GM21737 (cell line): Measurements from ENCODE around the gene FBXL4.

ENCODE experiments used
- ATAC-seq: cut with Tn5 transposase; IDR thresholded peaks from one replicate; pipeline ENCODE4 v1.9.1; 2021; ENCODE audit warnings: mild to moderate bottlenecking, moderate library complexity; ENCODE audit not compliant: unreplicated experiment

FBXL4 gene

DNA sequence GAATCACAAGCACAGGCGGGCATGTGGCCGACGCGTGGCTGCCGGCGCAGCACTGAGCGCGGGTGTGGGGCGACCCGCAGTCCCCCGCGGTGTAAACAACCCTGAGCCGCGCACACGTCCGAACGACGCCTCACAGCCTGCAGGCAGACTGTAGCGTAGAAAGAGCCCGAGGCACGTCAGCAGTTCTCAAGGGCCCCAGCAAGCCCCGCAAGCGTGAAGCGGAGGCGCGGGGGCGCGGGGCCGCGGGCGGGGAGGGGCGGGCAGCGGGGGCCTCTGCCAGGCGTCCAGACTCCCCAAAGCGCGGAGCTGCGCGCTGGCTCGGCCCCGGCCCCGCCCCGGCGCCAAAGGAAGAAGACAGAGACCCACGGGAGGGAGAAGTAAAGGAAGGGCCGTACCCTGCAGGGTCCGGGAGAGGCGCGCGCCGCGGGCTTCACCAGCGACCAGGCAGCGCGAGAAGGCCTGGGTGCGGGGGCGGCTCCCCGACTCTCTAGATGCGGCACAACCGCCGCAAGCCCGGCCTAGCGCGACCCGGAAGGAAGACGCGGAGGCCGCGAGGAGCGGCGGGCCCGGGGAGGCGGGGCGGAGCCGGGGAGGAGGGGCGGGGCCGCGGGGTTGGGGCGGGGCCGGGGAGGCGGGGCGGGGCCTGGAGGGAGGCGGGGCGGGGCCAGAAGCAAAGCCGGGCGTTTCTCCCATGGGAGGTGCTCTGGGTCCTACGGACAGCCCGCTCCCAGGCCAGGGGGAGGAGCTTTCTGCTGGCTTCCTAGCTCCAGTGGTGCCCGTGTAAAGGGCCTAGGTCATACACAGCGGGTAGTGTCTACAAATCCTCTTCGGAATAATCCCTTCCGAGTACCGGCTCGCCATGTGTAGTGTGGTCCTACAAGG, at the start of gene FBXL4:
TSS of gene FBXL4 (minus strand) at position 536 of the 882 bp plus-strand sequence. CDS start 20,958 bp downstream, outside the sequence.
- ATAC-seq, result peak; percentile 77

- no peak for ATAC-seq
Observed at GRCh38 chr6:98995116-98995515, 47.4 kb upstream of the FBXL4 start.

DNA sequence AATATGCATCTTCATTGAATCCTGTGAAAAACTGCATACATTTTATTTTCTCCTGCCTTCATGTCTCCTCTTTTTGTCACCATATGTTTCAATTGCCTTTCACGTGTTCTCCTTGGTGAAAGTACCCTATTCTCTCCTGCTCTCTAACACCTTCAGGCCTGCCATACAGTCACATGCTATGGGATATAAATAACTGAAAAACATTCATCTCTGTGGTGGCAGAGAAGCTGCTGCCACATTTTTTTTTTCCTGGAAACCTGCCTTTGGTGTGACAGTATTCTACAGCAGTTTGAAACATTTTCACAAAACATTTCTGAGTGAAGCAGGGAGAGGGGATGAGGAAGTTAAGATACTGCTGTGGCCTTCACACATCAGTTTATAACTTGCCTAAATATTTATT, 44.8 kb upstream of the FBXL4 start:
- no peak for ATAC-seq

DNA sequence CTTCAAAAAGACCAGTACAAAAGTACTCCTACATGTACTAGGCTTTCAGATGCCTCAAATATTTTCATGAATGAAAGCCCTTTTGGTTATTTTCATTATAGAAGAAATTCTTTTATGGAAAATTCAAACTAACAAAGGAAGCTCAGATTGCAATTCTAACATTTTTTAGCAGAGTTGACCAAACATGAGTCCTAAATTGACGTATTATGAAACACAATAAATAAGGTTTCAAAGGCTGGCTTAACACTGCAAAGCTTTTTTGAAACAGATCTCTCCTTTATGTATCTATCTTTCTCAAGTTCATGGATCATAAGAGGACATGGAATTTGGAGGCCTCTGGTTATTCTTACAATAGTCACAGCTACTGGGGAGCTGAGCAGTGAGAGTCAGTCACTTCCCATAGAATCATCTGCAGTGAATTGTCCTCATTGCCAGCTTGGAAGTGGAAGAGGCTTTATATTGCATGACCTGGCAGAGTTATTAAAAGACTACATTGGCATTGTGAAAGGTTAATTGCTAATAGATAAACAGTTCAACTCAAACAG, 38.4 kb upstream of the FBXL4 start:
- no peak for ATAC-seq

DNA sequence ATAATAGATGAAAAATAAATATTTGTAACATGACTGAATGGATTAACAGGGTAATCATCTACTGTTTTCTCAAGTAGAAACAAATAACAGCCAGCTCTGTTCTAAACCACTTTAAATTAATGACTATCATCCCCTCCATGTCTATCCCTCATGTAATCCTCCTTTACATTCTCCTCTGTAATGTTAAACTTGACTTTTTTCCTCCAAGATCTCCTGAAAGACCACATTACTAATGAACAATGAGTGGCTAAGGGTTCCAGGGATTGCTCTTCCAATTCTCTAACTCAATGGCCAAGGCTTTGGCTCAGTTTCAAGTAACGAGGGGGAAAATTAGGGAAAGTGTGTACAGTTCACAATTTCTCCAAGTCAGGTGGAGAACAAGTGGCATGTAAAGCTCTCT, 37.6 kb upstream of the FBXL4 start:
- no peak for ATAC-seq

DNA sequence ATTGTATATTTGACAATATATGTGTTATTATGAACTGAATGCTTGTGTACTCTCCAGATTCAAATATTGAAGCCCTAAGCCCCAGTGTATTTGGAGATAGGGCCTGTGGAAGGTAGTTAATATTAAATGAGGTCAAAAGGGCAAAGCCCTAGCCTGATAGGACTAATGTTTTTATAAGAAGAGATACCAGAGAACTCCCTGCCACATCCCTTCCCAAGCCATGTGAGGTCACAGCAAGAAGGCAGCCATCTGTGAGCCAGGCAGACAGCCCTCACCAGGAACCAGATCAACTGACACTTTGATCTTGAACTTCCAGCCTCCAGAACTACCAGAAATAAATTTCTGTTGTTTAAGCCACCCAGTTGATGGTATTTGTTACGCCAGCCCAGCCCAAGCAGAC, 36.4 kb upstream of the FBXL4 start:
- no peak for ATAC-seq

DNA sequence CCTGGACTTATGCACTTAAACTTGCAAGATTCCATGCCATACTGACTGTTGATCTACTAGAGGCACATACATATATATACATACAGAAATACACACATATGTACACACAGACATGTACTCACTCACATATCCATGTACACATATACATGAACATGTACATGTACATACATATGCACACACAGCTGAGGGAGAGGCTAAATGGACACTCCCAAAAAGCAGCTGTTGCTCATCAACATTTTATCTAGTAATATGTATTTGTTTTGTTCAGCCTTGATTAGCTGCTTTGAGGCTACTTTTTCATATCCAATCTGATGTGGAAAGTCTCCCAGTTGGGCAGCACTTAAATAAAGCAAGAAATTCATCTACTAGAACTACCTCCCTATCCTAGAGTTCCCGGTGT, 33.7 kb upstream of the FBXL4 start:
- ATAC-seq, result no peak

DNA sequence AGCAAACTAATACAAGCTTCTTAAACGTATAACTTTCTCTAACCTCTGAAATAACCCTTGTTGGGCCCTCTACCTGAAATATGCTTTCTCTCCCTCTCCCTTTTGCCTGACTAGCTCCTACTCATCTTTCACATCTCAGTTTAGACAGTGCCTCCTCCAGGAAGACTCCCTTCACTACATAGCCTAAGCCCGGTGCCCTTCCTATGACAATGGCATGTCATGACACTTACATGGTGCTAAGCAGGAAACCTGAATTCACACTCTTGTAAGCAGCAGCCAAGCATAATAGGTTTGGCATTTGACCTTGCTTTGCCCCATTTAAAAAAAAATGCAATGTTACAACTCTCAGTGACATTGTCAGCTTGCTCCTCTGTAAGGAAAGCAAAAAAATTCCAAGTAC, 33.1 kb upstream of the FBXL4 start:
- no peak for ATAC-seq

DNA sequence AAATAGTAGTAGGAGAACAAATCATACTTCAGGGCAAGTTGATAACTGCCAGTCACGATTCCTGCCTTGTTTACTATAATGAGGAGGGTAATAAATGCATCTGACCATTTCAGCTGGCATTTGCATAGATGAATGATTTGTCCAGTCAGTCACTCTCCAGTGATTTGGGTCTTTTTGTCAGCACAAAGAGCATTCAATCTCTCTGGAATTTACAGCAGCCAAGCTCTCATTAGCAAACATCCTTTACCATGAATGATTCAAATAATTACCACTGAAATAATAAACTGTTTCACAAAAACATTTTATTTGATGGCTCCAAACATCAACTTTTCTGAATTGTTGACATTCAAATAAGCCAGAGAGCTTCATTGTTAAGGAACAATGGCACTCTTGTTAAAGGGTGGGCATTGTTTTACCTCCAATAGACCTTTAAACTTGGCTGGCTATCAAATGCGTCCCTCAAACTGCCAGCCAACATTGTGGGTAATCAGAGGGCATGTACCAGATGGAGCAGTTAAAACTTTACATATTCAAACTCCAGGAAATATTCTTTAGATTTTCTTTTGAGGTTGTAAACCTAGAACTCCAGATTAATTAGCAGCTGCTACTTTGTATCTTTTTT, 30.0 kb upstream of the FBXL4 start:
- no peak for ATAC-seq

GRCh38 chr6:98976674-98977385, 29.1 kb upstream of the FBXL4 start:
- no peak for ATAC-seq

GRCh38 chr6:98975421-98975820, 27.7 kb upstream of the FBXL4 start:
- ATAC-seq, result no peak

DNA sequence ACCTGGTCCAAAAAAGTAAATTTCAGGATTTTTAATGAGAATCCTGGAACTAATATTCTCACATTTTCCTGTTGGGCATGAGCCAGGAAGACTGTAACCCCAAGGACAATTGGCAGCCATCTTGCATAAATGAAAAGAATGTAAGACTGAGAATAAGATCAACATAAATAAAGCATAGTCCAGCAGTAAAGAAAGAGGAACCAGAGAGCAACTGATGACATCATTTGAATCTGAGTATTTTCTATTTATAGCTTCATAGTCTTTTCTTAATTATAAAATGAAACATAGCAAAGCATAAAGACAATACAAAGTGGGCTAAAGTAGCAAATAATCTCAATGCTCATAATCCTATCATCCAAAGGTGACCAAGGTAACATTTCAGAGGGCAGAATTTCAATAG, 26.6 kb upstream of the FBXL4 start:
- no peak for ATAC-seq

GRCh38 chr6:98973571-98973970, 25.8 kb upstream of the FBXL4 start:
- ATAC-seq, result no peak

GRCh38 chr6:98971303-98971702, 23.6 kb upstream of the FBXL4 start:
- no peak for ATAC-seq

DNA sequence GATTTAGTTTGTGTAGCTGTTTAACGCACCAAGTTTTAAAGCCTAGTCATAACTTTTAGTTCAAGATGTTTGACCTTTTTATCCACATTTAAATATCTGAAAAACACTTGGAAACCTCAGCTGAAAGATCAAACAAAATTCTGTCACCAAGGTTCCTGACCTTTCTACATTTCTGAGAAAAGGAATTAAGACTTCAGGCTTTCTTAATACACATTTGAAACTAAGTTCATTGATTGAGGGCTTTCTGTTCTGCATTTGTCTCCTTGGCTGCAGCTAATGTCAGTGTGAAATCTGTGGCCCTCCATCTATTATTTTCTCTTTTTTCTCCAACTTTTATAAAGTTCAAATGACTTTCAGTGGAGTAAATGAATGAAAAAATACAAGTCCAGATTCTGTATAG, 22.7 kb upstream of the FBXL4 start:
- ATAC-seq, result no peak

GRCh38 chr6:98967616-98968015, 19.9 kb upstream of the FBXL4 start:
- no peak for ATAC-seq

DNA sequence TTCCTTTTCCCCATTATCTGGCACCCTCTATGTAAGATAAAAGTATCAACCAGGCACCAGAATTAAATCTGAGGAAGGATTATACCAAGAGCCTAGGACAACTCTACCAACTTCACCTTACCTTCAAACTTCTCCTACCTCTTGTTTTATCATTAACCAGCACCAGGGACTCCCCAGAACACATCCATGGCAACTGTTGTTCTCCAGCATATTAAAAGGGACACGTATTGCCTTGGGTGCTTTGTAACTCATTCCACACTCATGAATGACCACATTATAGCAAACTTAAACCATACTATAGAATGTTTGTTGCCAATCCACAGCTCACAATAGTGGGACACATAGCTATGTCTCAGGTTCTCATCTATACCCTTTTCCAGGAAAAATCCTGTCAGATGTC, 11.9 kb upstream of the FBXL4 start:
- no peak for ATAC-seq

DNA sequence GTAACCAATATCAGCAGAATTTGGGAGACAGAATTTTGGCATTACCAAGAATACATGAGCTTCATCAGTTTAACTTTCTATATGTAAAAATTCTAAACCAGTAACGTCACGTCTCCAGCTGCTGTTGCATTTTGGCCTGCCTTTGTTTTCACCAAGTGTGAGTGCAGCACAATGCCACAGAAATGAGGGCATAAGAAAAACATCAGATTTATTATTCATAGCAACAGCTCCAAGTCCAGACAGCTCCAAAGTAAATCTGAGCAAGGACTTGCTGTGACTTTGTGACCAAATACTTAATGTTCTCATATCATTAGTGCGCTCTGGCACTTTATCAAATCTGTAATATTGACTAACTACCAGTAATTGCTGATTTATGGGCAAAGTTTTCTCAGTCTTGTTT, 11.0 kb upstream of the FBXL4 start:
- no peak for ATAC-seq

- ATAC-seq, result no peak
Observed at GRCh38 chr6:98957450-98957849, 9.7 kb upstream of the FBXL4 start.

- ATAC-seq, result no peak
Observed at GRCh38 chr6:98949589-98949988, 1.8 kb upstream of the FBXL4 start.

- ATAC-seq, result peak; percentile 24
Observed at GRCh38 chr6:98946879-98947410, 801 bp downstream of the FBXL4 start.
